Forelimb muscle (tissue), 1 donor: ENCODE results near the gene PCED1B. TPM values are rescaled to one million over a fixed set of nuclear protein-coding genes. Genes with fewer than 3 reads are reported as not detected.
"Not testable (repeated sequence)": the region's sequence is repeated elsewhere in the genome, so short reads cannot be mapped to it uniquely, and the experiment has no call there.

Experiments used
- DNase-seq: peaks from one replicate; pipeline ENCODE4 v3.0.0-alpha.2; 2013; ENCODE audit warnings: low read depth
- polyA plus RNA-seq: library from polyadenylated mRNA; unstranded; fragments of 120-200 nt; gene quantifications from one replicate; pipeline ENCODE4 v1.2.1, GENCODE V29; 2013; ENCODE audit not compliant: insufficient read length

Gene PCED1B
- polyA plus RNA-seq, 1 donor, result 0.47 TPM

DNA sequence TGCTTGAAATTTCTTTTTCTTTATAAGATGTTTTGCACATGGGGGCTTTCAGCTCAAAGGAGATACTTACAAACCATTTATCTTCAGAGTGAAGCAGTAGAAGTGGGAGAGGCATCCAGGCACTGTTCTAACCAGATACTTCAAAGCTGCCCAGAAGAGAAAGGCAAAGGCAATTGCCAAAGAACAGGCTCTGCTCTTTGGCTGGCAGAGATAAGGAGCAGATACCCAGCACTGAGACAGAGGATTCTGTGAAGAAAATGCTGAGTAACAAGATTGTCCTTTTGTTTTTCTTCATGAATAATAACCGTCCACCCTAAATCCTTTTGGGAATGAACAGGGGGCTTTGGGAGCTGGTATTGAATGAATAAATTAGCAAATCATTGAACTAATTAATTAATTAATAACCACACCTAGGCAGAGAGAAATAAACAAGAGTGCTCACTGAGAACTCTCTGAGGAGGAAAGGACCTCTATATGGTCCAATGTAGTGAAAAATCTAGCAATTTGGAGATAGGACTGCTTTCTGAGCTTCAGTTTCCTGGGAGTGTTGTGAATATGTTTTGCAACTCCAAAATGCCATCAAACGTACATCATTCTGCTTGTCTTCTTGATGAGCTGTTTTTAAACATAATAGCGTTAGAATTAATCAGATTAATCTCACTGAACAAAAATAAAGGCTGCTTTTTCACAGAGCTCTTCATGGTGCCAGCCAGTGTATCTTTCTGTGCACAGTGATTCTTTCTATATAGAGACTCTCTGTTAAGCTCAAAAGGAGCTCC, 193.2 kb downstream of the PCED1B start:
- no peak for DNase-seq

DNA sequence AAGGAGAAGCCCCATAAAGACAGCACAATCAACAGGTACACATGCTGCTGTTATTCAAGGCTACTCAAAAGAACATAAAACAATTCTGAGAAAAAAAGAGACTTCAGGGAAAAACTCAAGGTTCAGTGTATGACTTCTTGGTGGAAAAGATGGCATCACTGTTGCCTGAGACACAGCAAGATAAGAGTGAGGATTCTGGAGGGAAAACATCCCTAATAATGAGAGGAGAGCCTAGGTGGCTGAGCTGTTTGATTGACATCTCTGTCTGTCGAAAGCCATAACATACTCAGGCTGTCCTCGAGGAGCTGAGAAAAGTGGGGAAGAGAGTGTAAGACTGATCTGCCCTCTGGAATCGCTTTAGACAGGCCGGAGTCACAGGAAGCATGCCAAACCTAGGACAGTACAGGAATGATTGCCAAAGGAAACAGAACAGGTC, 193.8 kb downstream of the PCED1B start:
- DNase-seq, result no peak

GRCh38 chr12:47274760-47275159, 195.3 kb downstream of the PCED1B start:
- no peak for DNase-seq

DNA sequence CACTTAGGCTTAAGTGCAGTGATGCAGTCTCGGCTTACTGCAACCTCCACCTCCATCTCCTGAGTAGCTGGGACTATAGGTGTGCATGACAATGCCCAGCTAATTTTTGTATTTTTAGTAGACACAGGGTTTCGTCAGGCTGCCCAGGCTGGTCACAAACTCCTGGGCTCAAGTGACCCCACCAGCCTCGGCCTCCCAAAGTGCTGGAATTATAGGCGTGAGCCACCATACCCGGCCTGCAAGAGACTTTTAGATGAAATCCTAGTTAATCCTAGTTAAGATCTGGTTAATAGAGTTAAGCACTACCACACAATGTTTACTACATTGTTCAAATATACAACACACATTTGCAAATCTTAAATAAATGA, 196.8 kb downstream of the PCED1B start:
- DNase-seq, result no peak

GRCh38 chr12:47276621-47277309, 197.3 kb downstream of the PCED1B start:
- DNase-seq, result no peak

DNA sequence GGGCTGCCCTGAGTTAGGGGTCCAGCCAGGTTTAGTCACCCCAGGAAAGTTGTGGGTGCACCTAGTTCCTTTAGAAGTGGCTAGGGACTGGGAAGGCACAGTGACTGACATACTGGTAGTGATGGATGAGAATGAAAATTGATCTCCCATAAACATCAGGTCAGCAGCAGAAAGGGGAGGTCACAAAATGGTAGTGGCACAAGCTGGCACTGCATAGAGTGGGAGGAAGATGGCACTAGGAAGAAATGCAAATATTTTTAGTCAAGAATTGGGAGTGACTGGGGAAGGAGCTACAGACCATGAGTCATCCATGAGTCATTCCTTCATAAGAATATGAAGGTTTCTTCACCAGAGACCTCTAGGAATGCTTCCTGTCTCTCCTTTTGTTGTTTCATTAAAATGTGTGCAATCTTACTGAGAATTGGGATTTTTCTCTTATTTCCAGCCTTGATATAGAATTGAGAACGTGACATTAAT, 198.6 kb downstream of the PCED1B start:
- DNase-seq, result no peak

DNA sequence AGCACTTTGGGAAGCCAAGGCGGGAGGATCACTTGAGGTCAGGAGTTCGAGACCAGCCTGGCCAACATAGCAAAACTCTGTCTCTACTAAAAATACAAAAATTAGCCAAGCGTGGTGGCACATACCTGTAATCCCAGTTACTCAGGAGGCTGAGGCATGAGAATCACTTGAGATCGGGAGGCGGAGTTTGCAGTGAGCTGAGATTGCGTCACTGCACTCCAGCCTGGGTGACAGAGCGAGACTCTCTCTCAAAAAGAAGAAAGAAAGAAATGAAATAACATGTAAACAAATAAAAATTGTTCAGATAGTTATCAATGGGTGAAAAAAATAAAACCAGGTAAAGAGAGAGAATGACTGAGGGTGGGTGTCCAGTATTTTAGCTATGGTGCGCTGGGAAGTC, 200.3 kb downstream of the PCED1B start:
- not testable (repeated sequence) for DNase-seq

- DNase-seq, result no peak
Measured at GRCh38 chr12:47280543-47281300, 201.3 kb downstream of the PCED1B start.

- no peak for DNase-seq
Measured at GRCh38 chr12:47281667-47282171, 202.3 kb downstream of the PCED1B start.

GRCh38 chr12:47282206-47282605, 202.8 kb downstream of the PCED1B start:
- DNase-seq, result no peak

Other genes with a start within 250 kb of the PCED1B start
- 1.3 TPM for gene AMIGO2, start 338 bp downstream of the PCED1B start, polyA plus RNA-seq